ENCODE data around the gene SPHK1.

Gene SPHK1

GRCh38 chr17:76384987-76385891 is 830 bp downstream of the SPHK1 start:
- peak; percentile 77 for DNase-seq (ENCODE audit: low read depth)

- DNase-seq (ENCODE audit: low read depth): peak; percentile 75
Measured at GRCh38 chr17:76385892-76386786, 1.7 kb downstream of the SPHK1 start.

DNA sequence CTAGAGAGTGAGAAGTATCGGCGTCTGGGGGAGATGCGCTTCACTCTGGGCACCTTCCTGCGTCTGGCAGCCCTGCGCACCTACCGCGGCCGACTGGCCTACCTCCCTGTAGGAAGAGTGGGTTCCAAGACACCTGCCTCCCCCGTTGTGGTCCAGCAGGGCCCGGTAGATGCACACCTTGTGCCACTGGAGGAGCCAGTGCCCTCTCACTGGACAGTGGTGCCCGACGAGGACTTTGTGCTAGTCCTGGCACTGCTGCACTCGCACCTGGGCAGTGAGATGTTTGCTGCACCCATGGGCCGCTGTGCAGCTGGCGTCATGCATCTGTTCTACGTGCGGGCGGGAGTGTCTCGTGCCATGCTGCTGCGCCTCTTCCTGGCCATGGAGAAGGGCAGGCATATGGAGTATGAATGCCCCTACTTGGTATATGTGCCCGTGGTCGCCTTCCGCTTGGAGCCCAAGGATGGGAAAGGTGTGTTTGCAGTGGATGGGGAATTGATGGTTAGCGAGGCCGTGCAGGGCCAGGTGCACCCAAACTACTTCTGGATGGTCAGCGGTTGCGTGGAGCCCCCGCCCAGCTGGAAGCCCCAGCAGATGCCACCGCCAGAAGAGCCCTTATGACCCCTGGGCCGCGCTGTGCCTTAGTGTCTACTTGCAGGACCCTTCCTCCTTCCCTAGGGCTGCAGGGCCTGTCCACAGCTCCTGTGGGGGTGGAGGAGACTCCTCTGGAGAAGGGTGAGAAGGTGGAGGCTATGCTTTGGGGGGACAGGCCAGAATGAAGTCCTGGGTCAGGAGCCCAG is 2.8 kb downstream of the SPHK1 start:
- DNase-seq (ENCODE audit: low read depth): no peak

- no peak for DNase-seq (ENCODE audit: low read depth)
Measured at GRCh38 chr17:76388966-76389888, 4.8 kb downstream of the SPHK1 start.

DNA sequence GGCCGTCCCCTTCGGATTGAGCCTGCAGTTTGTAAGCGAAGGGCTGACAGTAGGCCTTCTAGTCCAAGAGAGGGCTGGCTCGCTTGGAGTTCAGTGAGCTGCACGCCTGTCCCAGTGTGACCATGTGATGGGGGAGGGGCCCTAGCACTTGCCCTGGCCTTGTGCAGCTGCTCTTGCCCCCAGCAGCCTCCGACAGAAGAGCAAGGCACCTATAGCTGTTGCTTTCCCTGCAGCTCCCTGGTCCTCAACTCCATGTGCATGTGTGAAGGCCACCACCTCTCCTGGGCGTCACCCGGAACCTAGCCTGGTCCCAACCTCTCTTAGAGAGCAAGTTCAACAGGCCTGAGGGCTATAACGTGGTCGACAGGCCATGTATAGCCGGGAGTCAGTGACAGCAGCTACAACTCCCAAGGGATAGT is 5.6 kb downstream of the SPHK1 start:
- no peak for DNase-seq (ENCODE audit: low read depth)

DNA sequence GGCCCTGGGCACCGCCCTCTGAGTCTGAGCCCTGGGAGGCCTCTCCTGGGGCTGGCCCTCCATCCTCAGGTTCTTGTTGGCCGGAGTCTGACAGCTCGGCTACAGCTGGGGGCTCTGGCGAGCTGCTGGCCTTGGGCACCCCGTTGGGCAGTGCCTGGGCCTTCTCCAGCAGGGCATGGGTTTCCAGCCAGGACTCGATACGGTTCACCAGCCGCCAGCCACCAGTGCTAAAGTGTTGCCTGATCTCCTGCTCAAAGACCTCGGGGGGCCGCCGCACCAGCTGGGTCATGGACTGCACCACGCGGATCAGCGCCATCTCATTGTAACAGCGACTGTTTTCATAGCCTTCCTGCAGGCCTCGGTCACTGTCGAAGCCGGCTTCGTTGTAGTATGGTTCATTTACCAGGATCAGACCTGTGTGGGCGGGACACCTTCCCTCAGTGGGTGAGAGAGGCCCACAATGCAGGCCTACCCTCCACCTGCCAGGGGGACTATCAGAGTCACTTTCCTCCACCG is 6.8 kb downstream of the SPHK1 start:
- DNase-seq (ENCODE audit: low read depth): no peak

DNA sequence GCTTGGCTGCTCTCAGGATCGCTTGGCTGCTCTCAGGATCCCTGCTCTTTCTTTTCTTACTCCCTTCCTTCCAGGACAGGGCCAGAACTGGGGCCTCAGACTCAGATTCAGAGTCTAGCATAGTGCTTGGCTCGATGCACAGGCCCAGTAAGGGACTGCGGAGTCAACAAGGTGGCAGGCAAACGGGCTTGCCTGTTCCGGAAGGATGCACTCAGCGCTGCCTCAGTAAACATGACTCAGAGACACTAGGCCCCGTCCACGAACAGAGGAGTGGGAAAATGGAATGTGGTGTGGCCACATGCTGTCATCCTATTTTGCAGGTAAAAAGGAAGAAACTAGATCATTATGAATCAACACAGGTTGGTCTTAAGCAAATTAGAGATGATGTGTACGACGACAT is 9.8 kb downstream of the SPHK1 start:
- DNase-seq (ENCODE audit: low read depth): no peak

- no peak for DNase-seq (ENCODE audit: low read depth)
Measured at GRCh38 chr17:76395980-76396379, 11.6 kb downstream of the SPHK1 start.

DNA sequence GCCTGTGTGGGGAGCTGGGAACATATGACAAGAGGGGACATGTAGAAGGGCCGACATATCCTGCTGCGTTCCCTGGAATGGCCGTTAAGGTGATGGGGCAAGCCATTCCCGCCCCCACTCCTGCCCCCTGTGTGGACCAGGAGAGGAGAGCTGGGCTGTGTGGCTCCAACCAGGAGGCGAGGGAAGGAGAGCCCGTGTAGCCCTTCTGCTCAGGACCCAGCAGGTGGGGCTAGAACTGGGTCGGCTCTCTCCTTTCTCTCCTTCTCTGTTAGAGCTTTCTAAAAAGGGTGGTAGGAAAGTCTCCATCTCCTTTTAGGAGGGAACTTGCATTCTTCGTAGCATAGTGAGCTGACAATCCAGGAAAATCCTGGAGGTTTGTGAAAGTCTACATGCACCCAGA is 12.8 kb downstream of the SPHK1 start:
- DNase-seq (ENCODE audit: low read depth): no peak

GRCh38 chr17:76397687-76398522 is 13.5 kb downstream of the SPHK1 start:
- peak; percentile 65 for DNase-seq (ENCODE audit: low read depth)

DNA sequence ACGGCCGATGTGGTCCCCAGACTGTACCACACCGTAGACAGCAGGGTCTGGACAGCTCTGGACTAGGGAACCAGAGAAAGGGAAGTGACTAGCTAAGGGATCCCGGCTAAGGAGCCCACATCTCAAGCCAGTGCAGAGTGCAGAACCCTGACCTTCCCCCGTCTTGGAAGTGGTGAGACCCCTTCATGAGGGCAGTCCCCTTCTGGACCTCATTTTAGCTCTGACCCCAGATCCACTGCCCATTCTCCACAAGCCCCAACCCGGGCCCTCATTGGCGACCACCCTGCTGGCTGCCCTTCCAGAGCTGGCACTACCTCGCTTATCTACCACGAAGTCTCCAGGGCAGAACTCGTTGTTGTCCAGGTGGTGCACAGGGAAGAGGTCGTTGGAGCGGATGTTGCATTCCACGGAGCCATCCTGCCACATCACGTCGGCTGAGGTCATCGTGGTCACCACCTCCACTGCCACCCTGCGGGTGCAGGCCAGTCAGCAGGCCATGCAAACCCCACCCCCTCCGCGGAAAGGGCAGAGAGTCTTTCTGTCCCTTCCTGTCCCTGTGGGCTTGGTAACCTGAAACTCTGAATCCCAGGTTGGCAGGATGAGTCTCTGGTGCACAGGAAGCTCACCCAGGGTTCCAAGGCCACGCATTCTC is 14.2 kb downstream of the SPHK1 start:
- no peak for DNase-seq (ENCODE audit: low read depth)

DNA sequence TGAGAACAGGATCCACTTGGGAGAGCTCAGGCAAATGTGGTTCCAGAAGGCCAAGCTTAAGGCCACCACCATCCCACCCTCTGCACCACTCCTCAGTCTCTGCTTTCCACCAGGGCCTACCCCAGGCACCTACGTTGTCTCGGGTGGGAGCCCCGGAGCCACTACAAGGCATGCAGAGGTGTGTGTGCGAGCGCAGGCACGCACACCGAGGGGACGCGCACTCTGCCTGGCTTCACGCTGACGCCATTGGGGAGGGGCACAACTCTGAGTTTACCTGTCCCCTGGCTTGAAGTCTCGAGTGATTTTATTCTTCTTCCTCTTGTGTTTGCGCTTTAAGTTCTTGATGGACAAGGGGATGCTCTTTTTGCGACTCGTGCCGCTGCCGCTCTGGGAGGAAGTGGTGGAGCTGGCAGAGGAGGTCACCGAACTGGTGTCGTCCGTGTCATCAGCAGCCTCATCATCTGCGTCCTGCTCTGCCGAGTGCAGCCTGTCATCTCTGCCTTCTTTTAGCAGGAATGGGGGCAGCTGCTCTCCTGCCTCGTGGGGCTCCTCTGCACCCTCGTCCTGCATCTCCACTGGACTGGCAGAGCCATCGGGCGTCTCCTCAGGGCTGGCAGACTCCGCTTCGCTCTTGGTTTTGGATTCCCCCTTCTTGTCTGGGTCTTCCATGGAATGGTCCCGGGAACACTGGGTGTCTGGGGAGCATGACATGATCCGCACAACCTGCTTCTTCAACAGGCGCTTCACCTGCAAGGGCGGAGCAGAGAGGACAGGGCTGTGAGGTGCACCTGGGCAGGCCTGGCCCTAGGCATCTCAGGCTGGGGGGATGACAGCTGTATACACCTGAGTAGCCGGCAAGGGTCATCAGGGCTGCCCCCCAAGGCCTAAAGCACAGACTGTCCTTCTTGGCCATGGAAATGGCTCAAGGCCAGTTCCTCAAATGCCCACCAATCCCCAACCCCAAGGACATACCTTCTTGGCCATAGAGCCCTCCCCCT is 15.1 kb downstream of the SPHK1 start:
- DNase-seq (ENCODE audit: low read depth): no peak

DNA sequence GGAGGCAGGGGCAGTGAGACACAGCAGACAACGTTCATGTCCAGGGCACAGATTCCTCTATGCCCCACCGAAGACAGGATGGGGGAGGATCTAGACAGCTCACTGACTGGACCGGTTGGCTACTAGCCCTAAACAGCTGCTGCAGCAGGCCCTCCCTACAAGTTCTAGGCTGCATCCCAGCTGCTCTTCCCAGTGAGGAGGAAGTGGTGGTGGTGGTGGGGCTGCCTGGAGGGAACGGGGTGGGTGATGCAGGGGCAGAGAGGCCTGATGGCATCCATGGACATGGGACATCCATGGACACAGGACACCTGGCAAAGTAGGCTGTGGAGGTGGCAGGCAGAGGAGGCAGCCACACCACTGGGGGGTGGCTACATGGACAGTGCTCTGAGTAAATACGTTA is 18.3 kb downstream of the SPHK1 start:
- DNase-seq (ENCODE audit: low read depth): no peak

- no peak for DNase-seq (ENCODE audit: low read depth)
Measured at GRCh38 chr17:76404256-76404655, 19.8 kb downstream of the SPHK1 start.

GRCh38 chr17:76404976-76405563 is 20.7 kb downstream of the SPHK1 start:
- no peak for DNase-seq (ENCODE audit: low read depth)

GRCh38 chr17:76405607-76405966 is 21.2 kb downstream of the SPHK1 start:
- DNase-seq (ENCODE audit: low read depth): no peak

- DNase-seq (ENCODE audit: low read depth): no peak
Measured at GRCh38 chr17:76405967-76406647, 21.7 kb downstream of the SPHK1 start.
